SK-N-SH (cell line): ENCODE data around the gene ANKMY1. TPM values are rescaled to one million over a fixed set of nuclear protein-coding genes. Genes with fewer than 3 reads are reported as not detected.

Experiments
- CTCF ChIA-PET: fragments of 300-600, 350-600 bp; formaldehyde crosslinking; extraction: SDS; loops from one replicate; lab custom pipeline; 2021; lab: Yijun Ruan, JAX
- POLR2A ChIA-PET: fragments of 350-600 bp; sonication (Branson Sonifier 250); formaldehyde crosslinking; extraction: SDS; loops from one replicate; lab custom pipeline; 2020; ENCODE audit warnings: antibody characterized with exemption, inconsistent platforms; lab: Yijun Ruan, JAX
- DNase-seq: peaks from one replicate; pipeline ENCODE4 v3.0.0; 2012
- H2AFZ ChIP-seq: fragments of 200-600 bp; sonication (generic); 2 replicates; pipeline ENCODE4 v1.8.1; 2016; ENCODE audit warnings: antibody characterized with exemption, mild to moderate bottlenecking, low read depth
- H3F3A ChIP-seq: fragments of 200-600 bp; sonication (generic); replicated peaks from 2 replicates; pipeline ENCODE3; 2016; ENCODE audit warnings: antibody characterized with exemption, mild to moderate bottlenecking; ENCODE audit not compliant: insufficient read depth
- H3K27ac ChIP-seq, 2 experiments: fragments of 200-500 bp in 1 of 2; fragments of 200-600 bp in 1 of 2; sonication (Bioruptor generic) in 1 of 2; sonication (generic), shearing (Covaris generic) in 1 of 2; 2 replicates each; pipeline versions ENCODE4 v1.5.1 to v1.6.1; 2014 to 2016; ENCODE audit warnings: low read depth in 2 of 2, inconsistent platforms in 1 of 2, low read length in 1 of 2, mild to moderate bottlenecking in 1 of 2, mixed read lengths in 1 of 2
- H3K27me3 ChIP-seq: fragments of 200-600 bp; sonication (generic), shearing (Covaris generic); 2 replicates; pipeline ENCODE4 v1.6.1; 2016; ENCODE audit warnings: mixed run types; ENCODE audit not compliant: insufficient read depth
- H3K36me3 ChIP-seq, 2 experiments: fragments of 200-500 bp in 1 of 2; fragments of 200-600 bp in 1 of 2; sonication (Bioruptor generic) in 1 of 2; sonication (generic) in 1 of 2; replicated peaks in 1 of 2; 2 replicates each; pipeline versions ENCODE3 to v1.5.1; 2014 to 2016; ENCODE audit warnings: low read length in 1 of 2, mild to moderate bottlenecking in 1 of 2; ENCODE audit not compliant: insufficient read depth in 2 of 2, control insufficient read depth in 1 of 2
- H3K4me1 ChIP-seq, 2 experiments: fragments of 200-500 bp in 1 of 2; fragments of 200-600 bp in 1 of 2; sonication (Bioruptor generic) in 1 of 2; sonication (generic), shearing (Covaris generic) in 1 of 2; 2 replicates each; pipeline versions ENCODE4 v1.5.1 to v1.6.1; 2014 to 2016; ENCODE audit warnings: low read depth in 1 of 2, low read length in 1 of 2, mixed run types in 1 of 2; ENCODE audit not compliant: insufficient read depth in 2 of 2, control insufficient read depth in 1 of 2
- H3K4me2 ChIP-seq: fragments of 200-600 bp; sonication (generic), shearing (Covaris generic); 2 replicates; pipeline ENCODE4 v1.6.1; 2017; ENCODE audit warnings: mixed run types
- H3K4me3 ChIP-seq, 2 experiments: fragments of 200-500 bp in 1 of 2; fragments of 200-600 bp in 1 of 2; sonication (Bioruptor generic) in 1 of 2; sonication (generic), shearing (Covaris generic) in 1 of 2; 2 replicates each; pipeline versions ENCODE4 v1.5.1 to v1.8.1; 2014 to 2016; ENCODE audit warnings: low read depth in 2 of 2, inconsistent platforms in 1 of 2, low read length in 1 of 2, mild to moderate bottlenecking in 1 of 2, mixed read lengths in 1 of 2, moderate library complexity in 1 of 2
- H3K79me2 ChIP-seq: fragments of 200-600 bp; sonication (generic); 2 replicates; pipeline ENCODE4 v1.8.1; 2017; ENCODE audit warnings: mild to moderate bottlenecking; ENCODE audit not compliant: insufficient read depth
- H3K9ac ChIP-seq: fragments of 200-600 bp; sonication (generic); 2 replicates; pipeline ENCODE4 v1.6.1; 2017; ENCODE audit warnings: mixed run types
- H3K9me2 ChIP-seq: fragments of 200-600 bp; sonication (generic); 2 replicates; pipeline ENCODE4 v1.6.1; 2017; ENCODE audit warnings: mixed run types
- H3K9me3 ChIP-seq: fragments of 200-600 bp; sonication (generic); 2 replicates; pipeline ENCODE4 v1.6.1; 2017; ENCODE audit warnings: mixed run types, mild to moderate bottlenecking, moderate library complexity
- H4K20me1 ChIP-seq: fragments of 200-600 bp; sonication (generic); 2 replicates; pipeline ENCODE4 v1.6.1; 2017; ENCODE audit warnings: mild to moderate bottlenecking, mixed run types; ENCODE audit not compliant: insufficient read depth
- CHD2 ChIP-seq: fragments of 150-350 bp; IDR thresholded peaks from 2 replicates; pipeline ENCODE4 v1.6.1; 2018; ENCODE audit warnings: low read length; ENCODE audit not compliant: partially characterized antibody
- CTCF ChIP-seq: fragments of 200-600 bp; sonication (generic); IDR thresholded peaks from 2 replicates; pipeline ENCODE4 v1.6.1; 2017; ENCODE audit warnings: antibody characterized with exemption, mild to moderate bottlenecking, moderate library complexity
- EP300 ChIP-seq, 2 experiments: IDR thresholded peaks; 2 replicates each; pipeline versions ENCODE4 v1.4.0 to v1.6.1; 2012; ENCODE audit warnings: borderline replicate concordance in 1 of 2, low read depth in 1 of 2, low read length in 1 of 2
- FOSL2 ChIP-seq: IDR thresholded peaks from 2 replicates; pipeline ENCODE4 v1.4.0; 2012; ENCODE audit warnings: low read depth, mild to moderate bottlenecking, moderate library complexity, borderline replicate concordance
- MEF2A ChIP-seq: IDR thresholded peaks from 2 replicates; pipeline ENCODE4 v1.4.0; 2012; ENCODE audit warnings: low read depth, borderline replicate concordance
- NFIC ChIP-seq: IDR thresholded peaks from 2 replicates; pipeline ENCODE4 v1.4.0; 2012; ENCODE audit warnings: borderline replicate concordance
- RAD21 ChIP-seq: IDR thresholded peaks from 2 replicates; pipeline ENCODE4 v1.6.1; 2012; ENCODE audit warnings: mild to moderate bottlenecking, low read length
- RCOR1 ChIP-seq: fragments of 150-350 bp; IDR thresholded peaks from 2 replicates; pipeline ENCODE4 v1.6.1; 2017; ENCODE audit warnings: antibody characterized with exemption, low read length
- REST ChIP-seq: IDR thresholded peaks from 2 replicates; pipeline ENCODE4 v1.6.1; 2012; ENCODE audit warnings: mild to moderate bottlenecking, low read depth, low read length, moderate library complexity
- RXRA ChIP-seq: IDR thresholded peaks from 2 replicates; pipeline ENCODE4 v1.4.0; 2012; ENCODE audit warnings: low read depth, mild to moderate bottlenecking, borderline replicate concordance
- SIN3A ChIP-seq: IDR thresholded peaks from 2 replicates; pipeline ENCODE4 v1.6.1; 2012; ENCODE audit warnings: low read depth, mild to moderate bottlenecking, low read length, moderate library complexity, borderline replicate concordance
- TEAD4 ChIP-seq: IDR thresholded peaks from 2 replicates; pipeline ENCODE4 v1.4.0; 2012; ENCODE audit warnings: mild to moderate bottlenecking, borderline replicate concordance; ENCODE audit not compliant: insufficient read depth
- WGBS: methylation state at CpG from one replicate; pipeline ENCODE4 v1.1.6; 2017; ENCODE audit warnings: low lambda C conversion rate; 5-methylcytosine and 5-hydroxymethylcytosine counted together
- polyA plus RNA-seq, 3 experiments: library from polyadenylated mRNA; depleted of rRNA; stranded (reverse); fragments of >200 nt; gene quantifications; 2 replicates each; pipeline ENCODE4 v1.2.3, GENCODE V29; 2012
- TF ChIP-seq, protein P1 (sequence below): IDR thresholded peaks from 2 replicates; pipeline ENCODE4 v1.4.0; 2012; ENCODE audit warnings: low read depth

The ANKMY1 gene
- polyA plus RNA-seq, 1 of the 3 experiments (the other 2 are of a cell fraction): 12.1 TPM

DNA sequence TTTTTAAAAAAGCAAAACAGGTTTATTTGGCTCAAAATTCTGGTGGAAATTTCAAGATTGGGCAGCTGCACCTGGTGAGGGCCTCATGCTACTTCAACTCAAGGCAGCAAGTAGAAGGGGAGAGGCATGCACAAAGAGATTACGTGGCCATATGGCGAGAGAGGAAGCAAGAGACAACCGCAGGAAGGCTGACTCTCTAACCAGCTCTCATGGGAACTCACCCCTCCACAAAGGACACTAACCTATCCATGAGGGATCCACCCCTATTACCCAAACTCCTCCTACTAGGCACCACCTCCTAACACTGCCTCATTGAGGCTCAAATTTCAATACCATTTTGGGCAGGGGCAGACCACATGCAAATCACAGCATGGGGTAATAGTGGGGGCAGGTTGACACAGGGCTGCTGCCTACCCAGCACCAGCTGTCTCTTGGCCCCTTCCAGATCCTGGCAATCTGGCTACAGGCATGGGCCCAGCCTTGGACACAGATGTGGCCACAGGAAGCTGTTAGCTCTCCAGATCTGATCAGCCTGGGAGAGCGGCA lies 26.8 kb upstream of the ANKMY1 start:
- POLR2A ChIA-PET: interaction anchor here (0.8 to 3.2 kb wide), 2 partner anchors 18 to 23 kb away, joined by 3 to 19 read pairs; partner anchors contain the start of gene DUSP28
- peaks cover 8 to 12% of the 10 kb centered on the region in 2 experiments for H3K36me3 ChIP-seq
- 96% methylated on average over 4 of the region's 4 CpGs for WGBS

More for the DNA sequence above, 26.8 kb upstream of the ANKMY1 start:
- peaks cover 94% of the 10 kb centered on the region for H3K79me2 ChIP-seq
- peaks cover 3% of the 10 kb centered on the region for H3F3A ChIP-seq
- no peak overlapping the region for H3K27ac ChIP-seq
- no peaks in the 10 kb centered on the region for H3K9me3 ChIP-seq
- CTCF ChIA-PET: interaction anchor here (1.2 to 5.7 kb wide), 3 partner anchors 18 to 564 kb away, joined by 3 to 31 read pairs (median 5); no protein-coding TSS in a partner anchor
- no peak overlapping the region for H2AFZ ChIP-seq
- H3K9me2 ChIP-seq: no peaks in the 10 kb centered on the region
- peaks cover 31% of the 10 kb centered on the region for H4K20me1 ChIP-seq
- peaks cover 17 to 35% of the 10 kb centered on the region in 2 experiments; a peak in 3 of 4 replicates for H3K4me1 ChIP-seq
- peak overlapping the region in 1 of 2 experiments; percentile 100; a peak in 1 of 4 replicates for H3K4me3 ChIP-seq
- peak overlapping the region; percentile 95 for H3K4me2 ChIP-seq
- H3K9ac ChIP-seq: peak overlapping the region; percentile 93; the same call in 1 of the 2 replicates
- no peak for DNase-seq
- H3K27me3 ChIP-seq: no peaks in the 10 kb centered on the region
- TF ChIP-seq, protein P1, sequence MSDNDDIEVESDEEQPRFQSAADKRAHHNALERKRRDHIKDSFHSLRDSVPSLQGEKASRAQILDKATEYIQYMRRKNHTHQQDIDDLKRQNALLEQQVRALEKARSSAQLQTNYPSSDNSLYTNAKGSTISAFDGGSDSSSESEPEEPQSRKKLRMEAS: no peak
- no peak for TF ChIP-seq REST
- TF ChIP-seq MEF2A: no peak
- TF ChIP-seq RCOR1: no peak
- TF ChIP-seq CTCF: no peak
- TF ChIP-seq RXRA: no peak
- no peak for TF ChIP-seq EP300 (IDR thresholded peaks at IDR 0.05; ENCODE audit: borderline replicate concordance in 1 of 2, low read depth in 1 of 2, low read length in 1 of 2)
- no peak for TF ChIP-seq TEAD4
- no peak for TF ChIP-seq SIN3A
- TF ChIP-seq RAD21: no peak
- no peak for TF ChIP-seq NFIC
- TF ChIP-seq CHD2: no peak
- TF ChIP-seq FOSL2: no peak
